Measurements from ENCODE around the gene OTX2.

OTX2 gene

DNA sequence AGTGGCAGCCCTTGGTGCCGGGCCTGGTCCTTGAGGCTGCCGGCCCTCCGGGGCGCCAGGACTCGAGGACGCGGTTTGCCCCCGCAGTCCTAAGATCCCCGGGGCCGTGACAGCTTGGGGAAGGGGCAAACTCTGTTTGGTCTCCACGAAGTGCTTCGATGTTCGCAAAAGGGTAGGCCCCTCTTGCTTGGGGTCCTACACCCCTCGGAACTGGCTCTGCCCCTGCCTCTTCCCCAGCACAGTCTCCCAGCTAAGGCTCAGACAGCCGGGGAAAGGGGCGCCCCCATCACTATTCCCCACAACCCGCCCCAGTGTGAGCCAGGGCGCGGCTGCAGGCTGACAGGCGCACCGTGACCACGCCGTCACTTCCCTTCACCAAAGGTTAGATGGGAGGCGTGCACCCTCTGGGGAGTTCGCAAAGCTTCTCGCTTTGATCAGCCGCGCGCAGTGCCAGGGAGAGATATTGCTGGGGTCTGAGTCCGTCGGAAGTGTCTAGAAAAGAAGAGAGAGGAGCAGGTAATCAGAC, 7.2 kb upstream of the OTX2 start:
- H3K4me3 ChIP-seq (ENCODE audit: low read length), result no peak overlapping the region
- DNase-seq (ENCODE audit: low read depth), result no peak
- TF ChIP-seq, protein P1, sequence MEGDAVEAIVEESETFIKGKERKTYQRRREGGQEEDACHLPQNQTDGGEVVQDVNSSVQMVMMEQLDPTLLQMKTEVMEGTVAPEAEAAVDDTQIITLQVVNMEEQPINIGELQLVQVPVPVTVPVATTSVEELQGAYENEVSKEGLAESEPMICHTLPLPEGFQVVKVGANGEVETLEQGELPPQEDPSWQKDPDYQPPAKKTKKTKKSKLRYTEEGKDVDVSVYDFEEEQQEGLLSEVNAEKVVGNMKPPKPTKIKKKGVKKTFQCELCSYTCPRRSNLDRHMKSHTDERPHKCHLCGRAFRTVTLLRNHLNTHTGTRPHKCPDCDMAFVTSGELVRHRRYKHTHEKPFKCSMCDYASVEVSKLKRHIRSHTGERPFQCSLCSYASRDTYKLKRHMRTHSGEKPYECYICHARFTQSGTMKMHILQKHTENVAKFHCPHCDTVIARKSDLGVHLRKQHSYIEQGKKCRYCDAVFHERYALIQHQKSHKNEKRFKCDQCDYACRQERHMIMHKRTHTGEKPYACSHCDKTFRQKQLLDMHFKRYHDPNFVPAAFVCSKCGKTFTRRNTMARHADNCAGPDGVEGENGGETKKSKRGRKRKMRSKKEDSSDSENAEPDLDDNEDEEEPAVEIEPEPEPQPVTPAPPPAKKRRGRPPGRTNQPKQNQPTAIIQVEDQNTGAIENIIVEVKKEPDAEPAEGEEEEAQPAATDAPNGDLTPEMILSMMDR (conservative IDR thresholded peaks at IDR 0.05; ENCODE audit: low read length), result no peak

DNA sequence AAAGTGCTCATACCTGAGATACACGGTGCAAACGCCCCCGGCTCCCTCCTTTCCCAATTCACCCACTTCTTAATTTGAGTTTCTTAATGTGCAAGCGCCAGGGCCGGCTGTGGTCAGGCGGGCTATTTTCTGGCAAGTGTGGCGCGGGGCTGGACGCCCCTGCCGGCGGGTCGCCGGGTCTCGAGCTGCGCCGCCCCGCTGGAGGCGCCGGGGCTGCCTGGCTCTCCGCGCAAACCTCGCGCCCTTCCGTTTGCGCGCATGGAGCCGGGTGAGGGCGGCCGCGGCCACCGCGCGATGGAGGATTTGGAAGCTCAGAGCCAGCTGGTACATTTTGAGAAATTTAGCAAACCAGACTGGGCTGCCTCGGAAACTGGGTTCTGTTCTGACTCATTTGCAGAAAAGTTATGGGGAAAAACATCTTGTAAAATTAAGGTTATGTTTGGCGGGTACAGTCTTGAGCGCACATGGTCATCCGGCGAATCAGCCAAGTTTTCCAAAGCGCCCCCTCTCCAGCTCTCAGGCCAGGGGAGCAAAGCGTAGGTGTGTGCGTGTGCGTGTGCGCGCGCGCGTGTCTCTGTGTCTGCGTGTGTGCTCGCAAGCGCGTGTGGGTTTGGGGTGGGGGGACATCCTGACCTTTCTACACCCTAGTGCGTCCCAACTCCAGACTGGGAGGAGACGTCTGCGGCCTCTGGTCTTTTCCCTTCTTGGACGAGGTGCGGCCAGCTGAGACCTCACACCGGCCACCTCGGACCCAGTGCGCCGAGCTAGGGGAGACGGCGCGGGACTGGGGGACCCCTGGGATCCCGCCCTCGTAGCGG, 6.5 kb upstream of the OTX2 start:
- H3K4me3 ChIP-seq (ENCODE audit: low read length), result no peak overlapping the region
- TF ChIP-seq, protein P1 (conservative IDR thresholded peaks at IDR 0.05; ENCODE audit: low read length), result no peak
- no peak for DNase-seq (ENCODE audit: low read depth)

DNA sequence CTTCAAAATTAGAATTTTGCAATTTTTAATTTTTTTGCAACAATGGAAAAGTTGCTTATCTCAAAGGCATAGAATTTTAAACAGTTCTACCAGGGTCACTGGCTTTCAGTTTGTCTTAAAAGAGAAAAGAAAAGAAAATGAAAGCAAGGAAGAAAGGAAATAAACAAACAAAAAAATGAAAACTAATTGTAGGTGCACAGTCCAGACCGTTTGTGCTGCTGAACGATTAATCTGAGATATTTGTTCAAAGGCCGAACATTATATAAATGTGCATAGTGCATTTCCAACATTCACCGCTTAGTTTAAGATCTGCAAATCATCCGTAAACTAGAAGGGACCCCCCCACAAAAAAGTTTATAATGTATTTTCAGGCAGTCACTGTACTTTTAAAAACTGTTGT, 5.5 kb upstream of the OTX2 start:
- TF ChIP-seq, protein P1 (conservative IDR thresholded peaks at IDR 0.05; ENCODE audit: low read length), result no peak
- no peak overlapping the region for H3K4me3 ChIP-seq (ENCODE audit: low read length)
- no peak for DNase-seq (ENCODE audit: low read depth)

DNA sequence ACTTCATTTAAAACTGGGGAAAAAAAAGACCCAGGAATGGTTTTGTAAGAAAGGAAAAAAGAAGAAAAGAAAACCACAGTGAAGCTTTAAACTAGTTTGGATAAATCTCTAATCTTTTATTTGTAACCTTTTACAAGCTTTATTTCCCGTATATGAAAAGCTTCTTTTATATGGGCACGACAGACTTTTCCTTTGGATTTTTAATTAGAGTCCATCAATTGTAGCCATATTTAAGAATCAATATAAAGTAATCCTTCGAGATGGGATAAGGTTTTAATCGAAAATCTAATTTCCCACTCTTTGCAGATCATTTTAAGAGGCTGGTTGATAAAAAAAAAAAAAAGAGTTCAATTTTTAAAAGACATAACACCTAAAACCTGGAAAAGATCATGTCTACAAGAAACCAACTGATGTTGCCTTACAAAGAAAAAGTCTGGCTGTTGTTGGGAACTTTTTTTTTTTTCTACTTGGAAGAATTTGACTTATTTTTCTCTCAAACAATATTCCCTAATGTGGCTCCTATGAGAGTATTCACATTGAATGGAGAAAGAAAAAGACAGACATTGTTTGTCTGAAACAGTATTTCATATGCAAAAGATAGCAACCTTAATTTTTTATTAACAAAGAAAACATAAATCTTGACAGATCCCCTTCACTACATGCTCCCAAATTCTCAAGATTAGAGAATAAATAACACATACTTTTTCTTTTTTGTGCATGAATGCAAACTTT, 4.9 kb upstream of the OTX2 start:
- DNase-seq (ENCODE audit: low read depth), result no peak
- H3K4me3 ChIP-seq (ENCODE audit: low read length), result no peak overlapping the region
- TF ChIP-seq, protein P1 (conservative IDR thresholded peaks at IDR 0.05; ENCODE audit: low read length), result no peak

DNA sequence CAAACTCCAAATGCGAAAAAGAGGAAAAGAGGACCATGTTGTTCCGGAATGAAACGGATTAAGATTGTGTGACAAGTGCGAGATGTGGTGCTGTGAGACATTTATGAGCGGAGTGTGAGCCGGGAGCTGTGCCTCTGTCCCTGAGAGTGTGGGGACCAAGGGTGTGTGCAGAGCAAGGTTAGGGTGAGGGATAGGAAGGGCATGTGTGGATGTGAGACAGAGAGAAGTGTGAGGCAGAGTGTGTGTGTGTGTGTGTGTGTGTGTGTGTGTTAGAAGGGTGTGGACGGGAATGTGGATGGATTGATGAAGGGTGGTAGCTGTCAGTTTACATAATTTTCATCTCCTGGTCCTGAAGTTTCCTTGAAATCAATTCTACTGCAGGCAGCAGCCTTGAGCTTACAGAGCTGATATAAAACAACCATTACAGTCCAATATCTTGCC, 4.3 kb upstream of the OTX2 start:
- TF ChIP-seq, protein P1 (conservative IDR thresholded peaks at IDR 0.05; ENCODE audit: low read length), result no peak
- no peak overlapping the region for H3K4me3 ChIP-seq (ENCODE audit: low read length)
- no peak for DNase-seq (ENCODE audit: low read depth)

DNA sequence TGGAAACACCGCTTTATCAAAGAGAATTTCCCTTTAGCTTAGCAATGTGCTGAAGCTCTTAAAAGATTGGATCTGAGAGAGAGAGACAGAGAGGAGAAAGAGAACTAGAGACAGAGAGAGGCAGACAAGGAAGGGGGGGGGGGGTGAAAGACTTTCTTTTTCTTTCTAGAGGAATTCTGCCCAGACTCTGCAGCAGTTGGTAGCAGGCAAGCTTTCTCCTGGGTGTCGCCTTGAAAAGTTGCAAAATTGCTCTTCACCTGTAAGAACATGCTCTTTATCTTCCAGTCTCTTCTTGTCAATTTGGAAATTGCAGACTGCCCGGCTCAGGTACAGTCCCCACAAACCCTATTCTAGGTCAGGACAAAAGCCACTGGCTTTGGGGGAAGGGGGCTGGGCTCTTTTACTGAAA, 2.9 kb upstream of the OTX2 start:
- H3K4me3 ChIP-seq (ENCODE audit: low read length), result no peak overlapping the region
- no peak for DNase-seq (ENCODE audit: low read depth)
- TF ChIP-seq, protein P1 (conservative IDR thresholded peaks at IDR 0.05; ENCODE audit: low read length), result no peak
